ENCODE results near the gene EFCAB13.

Gene EFCAB13

GRCh38 chr17:47323382-47324223 lies at the start of gene EFCAB13:
EFCAB13 (plus strand) TSS chr17:47323955; CDS start chr17:47328354, 4,399 bp downstream.
- DNase-seq = peak; percentile 84

- DNase-seq = no peak
Observed at GRCh38 chr17:47274319-47275069, 49.3 kb upstream of the EFCAB13 start.

GRCh38 chr17:47275245-47275984 lies 48.3 kb upstream of the EFCAB13 start:
- no peak for DNase-seq

- no peak for DNase-seq
Observed at GRCh38 chr17:47276444-47276843, 47.3 kb upstream of the EFCAB13 start.

GRCh38 chr17:47276868-47277267 lies 46.9 kb upstream of the EFCAB13 start:
- no peak for DNase-seq

GRCh38 chr17:47277921-47278320 lies 45.8 kb upstream of the EFCAB13 start:
- DNase-seq = no peak

GRCh38 chr17:47278561-47278960 lies 45.2 kb upstream of the EFCAB13 start:
- no peak for DNase-seq

GRCh38 chr17:47279062-47279801 lies 44.5 kb upstream of the EFCAB13 start:
- no peak for DNase-seq

- no peak for DNase-seq
Observed at GRCh38 chr17:47280072-47280811, 43.5 kb upstream of the EFCAB13 start.

GRCh38 chr17:47281216-47281615 lies 42.5 kb upstream of the EFCAB13 start:
- no peak for DNase-seq

GRCh38 chr17:47285003-47285402 lies 38.8 kb upstream of the EFCAB13 start:
- DNase-seq = no peak

GRCh38 chr17:47286198-47286914 lies 37.4 kb upstream of the EFCAB13 start:
- DNase-seq = no peak

- DNase-seq = no peak
Observed at GRCh38 chr17:47287068-47287467, 36.7 kb upstream of the EFCAB13 start.

- no peak for DNase-seq
Observed at GRCh38 chr17:47287639-47288038, 36.1 kb upstream of the EFCAB13 start.

- no peak for DNase-seq
Observed at GRCh38 chr17:47288531-47289116, 35.1 kb upstream of the EFCAB13 start.

- no peak for DNase-seq
Observed at GRCh38 chr17:47289302-47289701, 34.5 kb upstream of the EFCAB13 start.

GRCh38 chr17:47290870-47291241 lies 32.9 kb upstream of the EFCAB13 start:
- no peak for DNase-seq

- DNase-seq = no peak
Observed at GRCh38 chr17:47291242-47291873, 32.4 kb upstream of the EFCAB13 start.

- no peak for DNase-seq
Observed at GRCh38 chr17:47292206-47292605, 31.5 kb upstream of the EFCAB13 start.
